Vagina (tissue), 2 donors: ENCODE results near the gene PRDM16.

ENCODE experiments used
- POLR2A ChIP-seq, 2 donors: fragments of 450-650 bp; IDR thresholded peaks; one replicate each; pipeline ENCODE4 v1.6.1; 2017; ENCODE audit warnings: antibody characterized with exemption in 2 of 2, mild to moderate bottlenecking in 2 of 2, moderate library complexity in 2 of 2
- POLR2AphosphoS5 ChIP-seq, 2 donors: sonication (generic); formaldehyde crosslinking; IDR thresholded peaks; one replicate each; pipeline ENCODE4 v1.9.0; 2017; ENCODE audit warnings: antibody characterized with exemption in 2 of 2, mild to moderate bottlenecking in 2 of 2, low read depth in 1 of 2; ENCODE audit not compliant: insufficient read depth in 1 of 2
- TF ChIP-seq, protein P1 (sequence below), 3 experiments: fragments of 450-650 bp in 2 of 3; fragments of 200-600 bp in 1 of 3; sonication (generic) in 1 of 3; IDR thresholded peaks; one replicate each; pipeline ENCODE4 v1.5.1; 2017 to 2019; ENCODE audit warnings: antibody characterized with exemption in 3 of 3, mild to moderate bottlenecking in 2 of 3, moderate library complexity in 2 of 3

DNA sequence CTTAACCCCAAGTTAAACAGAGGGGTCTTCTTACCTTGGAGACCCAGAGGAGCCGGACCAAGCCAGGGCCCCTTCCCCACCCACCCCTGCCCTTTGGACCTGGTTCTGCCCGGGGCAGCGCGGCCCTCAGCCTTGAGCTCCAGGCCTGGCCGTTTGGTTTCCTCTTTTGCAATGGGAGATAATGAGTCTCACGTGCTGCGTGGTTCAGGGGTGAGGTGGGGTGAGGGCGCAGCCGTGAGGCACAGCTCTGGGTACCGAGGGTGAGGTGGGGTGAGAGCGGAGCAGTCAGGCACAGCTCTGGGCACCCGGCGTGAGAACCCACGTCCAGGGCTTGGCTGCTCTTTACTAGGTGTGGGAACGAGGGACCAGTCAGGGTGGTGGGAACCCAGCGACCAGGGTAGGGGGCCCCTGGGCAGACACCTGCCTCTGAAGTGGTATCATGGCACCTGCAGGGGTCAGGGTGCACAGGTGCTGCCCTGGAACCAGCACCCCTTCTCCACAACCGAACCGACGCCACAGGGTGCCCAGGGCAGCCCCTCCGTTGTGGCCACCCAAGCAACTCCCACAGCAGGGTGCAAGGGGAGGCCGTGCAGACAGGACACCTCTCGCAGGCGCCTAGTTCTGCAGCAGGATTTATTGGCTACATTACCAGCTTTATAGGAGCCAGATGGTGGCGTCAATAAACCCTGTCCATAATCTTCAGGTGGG, 182.2 kb downstream of the PRDM16 start:
- TF ChIP-seq, protein P1, sequence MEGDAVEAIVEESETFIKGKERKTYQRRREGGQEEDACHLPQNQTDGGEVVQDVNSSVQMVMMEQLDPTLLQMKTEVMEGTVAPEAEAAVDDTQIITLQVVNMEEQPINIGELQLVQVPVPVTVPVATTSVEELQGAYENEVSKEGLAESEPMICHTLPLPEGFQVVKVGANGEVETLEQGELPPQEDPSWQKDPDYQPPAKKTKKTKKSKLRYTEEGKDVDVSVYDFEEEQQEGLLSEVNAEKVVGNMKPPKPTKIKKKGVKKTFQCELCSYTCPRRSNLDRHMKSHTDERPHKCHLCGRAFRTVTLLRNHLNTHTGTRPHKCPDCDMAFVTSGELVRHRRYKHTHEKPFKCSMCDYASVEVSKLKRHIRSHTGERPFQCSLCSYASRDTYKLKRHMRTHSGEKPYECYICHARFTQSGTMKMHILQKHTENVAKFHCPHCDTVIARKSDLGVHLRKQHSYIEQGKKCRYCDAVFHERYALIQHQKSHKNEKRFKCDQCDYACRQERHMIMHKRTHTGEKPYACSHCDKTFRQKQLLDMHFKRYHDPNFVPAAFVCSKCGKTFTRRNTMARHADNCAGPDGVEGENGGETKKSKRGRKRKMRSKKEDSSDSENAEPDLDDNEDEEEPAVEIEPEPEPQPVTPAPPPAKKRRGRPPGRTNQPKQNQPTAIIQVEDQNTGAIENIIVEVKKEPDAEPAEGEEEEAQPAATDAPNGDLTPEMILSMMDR (IDR thresholded peaks at IDR 0.05), result no peak
- TF ChIP-seq POLR2AphosphoS5 (IDR thresholded peaks at IDR 0.05; ENCODE audit: insufficient read depth in 1 of 2, low read depth in 1 of 2) (no peak), POLR2A (IDR thresholded peaks at IDR 0.05) (no peak)
